IMR-90 (cell line): ENCODE data around the gene GDI2. TPM values are rescaled to one million over a fixed set of nuclear protein-coding genes. Genes with fewer than 3 reads are reported as not detected.

Experiments
- ATAC-seq: fragments of 200-7000 bp; cut with Tn5 transposase; 2 replicates; pipeline ENCODE4 v1.9.1; 2020; ENCODE audit warnings: low read depth, mild to moderate bottlenecking, moderate library complexity
- BruUV-seq: library from RNA; stranded (reverse); fragments of 400-500 nt; replicated peaks from 2 replicates; lab custom pipeline; 2021; lab: Mats Ljungman, UMichigan
- CTCF ChIA-PET: fragments of 300-600 bp; formaldehyde crosslinking; extraction: SDS; loops from one replicate; lab custom pipeline; 2021; ENCODE audit warnings: antibody characterized with exemption; lab: Yijun Ruan, JAX
- POLR2A ChIA-PET: fragments of 300-600 bp; sonication (Branson Sonifier 250); formaldehyde crosslinking; loops from one replicate; lab custom pipeline; 2022; ENCODE audit warnings: antibody characterized with exemption; ENCODE audit not compliant: unreplicated experiment; lab: Charles Lee
- DNase-seq: peaks from one replicate; pipeline ENCODE4 v3.0.0; 2013
- H2AFZ ChIP-seq: replicated peaks from 2 replicates; pipeline ENCODE3; 2013; ENCODE audit warnings: low read length, mild to moderate bottlenecking; ENCODE audit not compliant: poor library complexity
- H2AK5ac ChIP-seq: 2 replicates; pipeline ENCODE4 v1.6.1; 2013; ENCODE audit warnings: low read depth, low read length, inconsistent platforms
- H2AK9ac ChIP-seq: replicated peaks from 2 replicates; pipeline ENCODE3; 2013; ENCODE audit warnings: mild to moderate bottlenecking, low read depth, low read length, moderate library complexity; ENCODE audit not compliant: poor library complexity
- H2BK120ac ChIP-seq: 2 replicates; pipeline ENCODE4 v1.6.1; 2013; ENCODE audit warnings: low read depth, low read length, inconsistent platforms
- H2BK15ac ChIP-seq: 3 replicates; pipeline ENCODE4 v1.6.1; 2013; ENCODE audit warnings: low read depth, low read length, inconsistent platforms
- H2BK20ac ChIP-seq: 2 replicates; pipeline ENCODE4 v1.6.1; 2013; ENCODE audit warnings: low read depth, mild to moderate bottlenecking, inconsistent platforms, low read length, moderate library complexity
- H2BK5ac ChIP-seq: 2 replicates; pipeline ENCODE4 v1.6.1; 2013; ENCODE audit warnings: mild to moderate bottlenecking, low read depth, low read length, inconsistent platforms; ENCODE audit not compliant: poor library complexity, severe bottlenecking
- H3K14ac ChIP-seq: replicated peaks from 2 replicates; pipeline ENCODE4 v1.6.1; 2013; ENCODE audit warnings: low read depth, low read length, inconsistent platforms
- H3K18ac ChIP-seq: 2 replicates; pipeline ENCODE4 v1.6.1; 2013; ENCODE audit warnings: low read depth, low read length, control low read depth
- H3K23ac ChIP-seq: 2 replicates; pipeline ENCODE4 v1.6.1; 2013; ENCODE audit warnings: low read depth, low read length, inconsistent platforms
- H3K27ac ChIP-seq: 2 replicates; pipeline ENCODE4 v1.5.1; 2013; ENCODE audit warnings: mild to moderate bottlenecking, control low read depth, low read length; ENCODE audit not compliant: insufficient read depth
- H3K27me3 ChIP-seq: 2 replicates; pipeline ENCODE4 v1.6.1; 2013; ENCODE audit warnings: low read length; ENCODE audit not compliant: control insufficient read depth, insufficient read depth
- H3K36me3 ChIP-seq: 2 replicates; pipeline ENCODE4 v1.6.1; 2013; ENCODE audit warnings: low read length, mixed read lengths; ENCODE audit not compliant: control insufficient read depth, insufficient read depth
- H3K4ac ChIP-seq: 2 replicates; pipeline ENCODE4 v1.6.1; 2013; ENCODE audit warnings: low read depth, low read length, inconsistent platforms
- H3K4me1 ChIP-seq: 2 replicates; pipeline ENCODE4 v1.6.1; 2013; ENCODE audit warnings: low read length, mixed read lengths; ENCODE audit not compliant: control insufficient read depth, insufficient read depth
- H3K4me2 ChIP-seq: 2 replicates; pipeline ENCODE4 v1.6.1; 2013; ENCODE audit warnings: low read depth, mild to moderate bottlenecking, control low read depth, low read length, moderate library complexity
- H3K4me3 ChIP-seq: 2 replicates; pipeline ENCODE4 v1.5.1; 2013; ENCODE audit warnings: low read depth, mild to moderate bottlenecking, control low read depth, low read length, moderate library complexity; ENCODE audit not compliant: insufficient read depth
- H3K56ac ChIP-seq: 2 replicates; pipeline ENCODE4 v1.6.1; 2013; ENCODE audit warnings: low read length, inconsistent platforms; ENCODE audit not compliant: insufficient read depth; ENCODE audit errors: extremely low read depth
- H3K79me1 ChIP-seq, 2 experiments: 2 replicates each; pipeline ENCODE4 v1.6.1; 2013; ENCODE audit warnings: low read length in 2 of 2, inconsistent platforms in 1 of 2, low read depth in 1 of 2
- H3K9ac ChIP-seq: 2 replicates; pipeline ENCODE4 v1.6.1; 2013; ENCODE audit warnings: low read depth, low read length, control low read depth
- H3K9me1 ChIP-seq: 2 replicates; pipeline ENCODE4 v1.6.1; 2013; ENCODE audit warnings: low read length, inconsistent platforms; ENCODE audit not compliant: insufficient read depth
- H3K9me3 ChIP-seq: 2 replicates; pipeline ENCODE4 v1.6.1; 2013; ENCODE audit warnings: low read length; ENCODE audit not compliant: control insufficient read depth, insufficient read depth
- H4K20me1 ChIP-seq: 2 replicates; pipeline ENCODE4 v1.6.1; 2013; ENCODE audit warnings: low read length, inconsistent platforms; ENCODE audit not compliant: insufficient read depth
- H4K5ac ChIP-seq: 2 replicates; pipeline ENCODE4 v1.6.1; 2013; ENCODE audit warnings: mild to moderate bottlenecking, low read depth, low read length, control low read depth
- H4K8ac ChIP-seq, 2 experiments: 2 replicates each; pipeline ENCODE4 v1.6.1; 2013; ENCODE audit warnings: low read depth in 2 of 2, low read length in 2 of 2, control low read depth in 1 of 2, inconsistent platforms in 1 of 2
- H4K91ac ChIP-seq: 2 replicates; pipeline ENCODE4 v1.6.1; 2013; ENCODE audit warnings: low read depth, low read length, inconsistent platforms; ENCODE audit not compliant: insufficient read depth
- CEBPB ChIP-seq: IDR thresholded peaks from 2 replicates; pipeline ENCODE4 v1.6.1; 2012; ENCODE audit warnings: low read depth, low read length, improper control_type of control experiment
- CHD1 ChIP-seq: IDR thresholded peaks from 2 replicates; pipeline ENCODE4 v1.6.1; 2012; ENCODE audit warnings: low read depth, low read length, improper control_type of control experiment
- CTCF ChIP-seq: conservative IDR thresholded peaks from 2 replicates; pipeline ENCODE4 v1.5.1; 2012; ENCODE audit warnings: mild to moderate bottlenecking, low read depth, low read length, improper control_type of control experiment
- MAFK ChIP-seq: IDR thresholded peaks from 2 replicates; pipeline ENCODE4 v1.6.1; 2012; ENCODE audit warnings: low read depth, low read length, improper control_type of control experiment
- MAZ ChIP-seq: IDR thresholded peaks from 2 replicates; pipeline ENCODE4 v1.6.1; 2012; ENCODE audit warnings: low read depth, mild to moderate bottlenecking, low read length, improper control_type of control experiment, moderate library complexity, borderline replicate concordance
- RAD21 ChIP-seq: IDR thresholded peaks from 2 replicates; pipeline ENCODE4 v1.6.1; 2012; ENCODE audit warnings: low read length, improper control_type of control experiment
- RCOR1 ChIP-seq: IDR thresholded peaks from 2 replicates; pipeline ENCODE4 v1.6.1; 2012; ENCODE audit warnings: mild to moderate bottlenecking, low read length, improper control_type of control experiment; ENCODE audit not compliant: insufficient replicate concordance
- SMC3 ChIP-seq: fragments of 150-350 bp; IDR thresholded peaks from 2 replicates; pipeline ENCODE4 v1.6.1; 2016; ENCODE audit warnings: low read depth, mild to moderate bottlenecking, antibody characterized with exemption, low read length, moderate library complexity
- WGBS, 2 experiments: methylation state at CpG; one replicate each; pipeline versions ENCODE4 v1.1.5 to v1.1.7; 2013; ENCODE audit warnings: missing lambda C conversion rate in 2 of 2; ENCODE audit not compliant: insufficient read length in 1 of 2; ENCODE audit errors: extremely low coverage in 2 of 2; 5-methylcytosine and 5-hydroxymethylcytosine counted together
- dilution Hi-C: fragments of 300-500 bp; cut with HindIII; formaldehyde crosslinking; loops from one replicate; pipeline ENCODE4 v1.14.3; 2018; ENCODE audit warnings: low sequenced_read_pairs; ENCODE audit not compliant: unreplicated experiment
- in situ Hi-C: fragments of 300-500 bp; cut with MboI; formaldehyde crosslinking; loops from 3 replicates; pipeline ENCODE4 v1.14.3; 2019; ENCODE audit warnings: low sequenced_read_pairs, inconsistent platforms, mixed read lengths
- intact Hi-C: fragments of 100-400 bp; cut with micrococcal nuclease; formaldehyde crosslinking; loops from 2 replicates; pipeline ENCODE4 v1.10.0; 2022
- polyA plus RNA-seq, 3 experiments: library from polyadenylated mRNA; depleted of rRNA; stranded (reverse); fragments of >200 nt; gene quantifications; 2 replicates each; pipeline ENCODE4 v1.2.3, GENCODE V29; 2012; ENCODE audit warnings: low replicate concordance in 1 of 3
- total RNA-seq: library from RNA; depleted of rRNA; stranded (reverse); fragments of >200 nt; gene quantifications from 2 replicates; pipeline ENCODE4 v1.2.3, GENCODE V29; 2012

GDI2 gene
- total and polyA plus RNA-seq, 2 of the 4 experiments (the other 2 are of a cell fraction) = 171 to 396 TPM

GRCh38 chr10:5811387-5811821 lies 1.8 kb downstream of the GDI2 start:
- no peak overlapping the region for H4K5ac ChIP-seq
- no peak overlapping the region for H2AK9ac ChIP-seq
- WGBS, 2 experiments = 0% methylated on average over 3 of the region's 6 CpGs; no CpG with 5 or more reads in 1 of the 2 experiments
- CTCF ChIA-PET = interaction anchor here (1.2 kb wide), 1 partner anchor 12 kb away, joined by 3 read pairs; no protein-coding TSS in a partner anchor
- peaks cover 8% of the 10 kb centered on the region for H3K4me1 ChIP-seq
- H3K9me1 ChIP-seq = peaks cover 7% of the 10 kb centered on the region; the same call in 1 of the 2 replicates
- ATAC-seq (no peak), DNase-seq (peak; percentile 64)
- no peak overlapping the region for H2BK20ac ChIP-seq
- H3K18ac ChIP-seq = no peak overlapping the region
- intact Hi-C loops = loop anchor here (5.0 kb wide), 2 partner anchors 76 to 124 kb away; partner anchors contain the start of gene ANKRD16
- H3K56ac ChIP-seq = no peak overlapping the region
- in situ Hi-C loops = no loop called here
- no peak overlapping the region for H2BK15ac ChIP-seq
- H2AFZ ChIP-seq = no peak overlapping the region
- H3K4me3 ChIP-seq = peak overlapping the region; percentile 81
- peaks cover 13 to 31% of the 10 kb centered on the region in 2 experiments for H3K79me1 ChIP-seq
- dilution Hi-C loops = no loop called here
- TSS peak; percentile 49 for BruUV-seq
- no peak overlapping the region for H2BK5ac ChIP-seq
- TF ChIP-seq MAZ (no peak), SMC3 (no peak), CHD1 (no peak), CEBPB (no peak), RCOR1 (no peak), RAD21 (no peak), MAFK (no peak), CTCF (no peak)
- no peak overlapping the region for H3K14ac ChIP-seq
- no peak overlapping the region for H4K8ac ChIP-seq
- H3K4ac ChIP-seq = no peak overlapping the region
- no peak overlapping the region for H2BK120ac ChIP-seq
- no peaks in the 10 kb centered on the region for H3K27me3 ChIP-seq
- no peak overlapping the region for H3K23ac ChIP-seq
- peak overlapping the region; percentile 61 for H3K9ac ChIP-seq
- peak overlapping the region; percentile 7; the same call in 1 of the 2 replicates for H3K27ac ChIP-seq
- H4K20me1 ChIP-seq = peaks cover 60% of the 10 kb centered on the region
- peaks cover 2% of the 10 kb centered on the region; the same call in 1 of the 2 replicates for H3K36me3 ChIP-seq
- H3K9me3 ChIP-seq = no peaks in the 10 kb centered on the region
- no peak overlapping the region for H2AK5ac ChIP-seq
- no peak overlapping the region for H4K91ac ChIP-seq
- POLR2A ChIA-PET = interaction anchor here (0.6 kb wide), 2 partner anchors 28 to 986 kb away, joined by 4 read pairs; no protein-coding TSS in a partner anchor
- H3K4me2 ChIP-seq = peak overlapping the region; percentile 95
